EH (cell line): ENCODE measurements around the gene SPATA6.

ENCODE experiments used
- DNase-seq: peaks from one replicate; pipeline ENCODE4 v3.0.0-alpha.2; 2015; ENCODE audit warnings: low read depth

SPATA6 gene

DNA sequence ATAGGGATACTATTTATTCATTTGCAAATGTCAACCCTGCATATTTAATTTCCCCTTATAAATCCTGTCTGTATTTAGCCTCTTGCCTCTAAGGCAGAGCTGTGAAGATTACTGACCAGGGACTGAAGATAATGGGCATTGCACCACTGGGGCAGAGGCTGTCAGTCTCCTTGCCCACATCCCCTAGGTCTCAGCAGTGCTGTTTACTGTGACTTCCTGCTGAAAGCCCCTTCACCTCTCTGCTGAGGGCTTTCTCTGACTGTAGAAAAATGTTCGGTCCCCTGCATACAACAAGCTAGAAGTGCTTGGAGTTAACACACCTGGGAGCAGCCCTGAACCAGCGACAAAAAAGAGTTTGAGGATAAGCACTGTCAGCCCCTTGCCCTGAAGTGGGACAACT is 220.7 kb downstream of the SPATA6 start:
- DNase-seq, result no peak

DNA sequence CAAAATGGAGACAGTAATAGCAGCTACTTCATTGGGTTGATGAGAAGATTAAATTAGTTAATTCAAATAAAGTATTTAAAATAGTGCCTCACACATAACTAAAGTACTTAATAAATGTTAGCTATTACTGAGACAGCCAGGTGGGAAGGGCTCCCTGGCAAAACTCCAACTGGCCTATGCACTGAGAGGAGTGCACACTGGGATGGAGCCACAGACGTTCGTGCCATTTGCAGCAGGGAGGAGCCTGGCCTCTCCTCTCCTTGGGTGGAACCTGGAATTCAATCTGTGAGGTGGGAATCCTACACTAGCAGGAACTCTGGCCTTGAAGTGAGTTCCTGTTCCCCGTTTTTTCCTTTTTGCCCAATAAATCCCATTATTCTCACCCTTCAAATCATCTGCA is 221.4 kb downstream of the SPATA6 start:
- no peak for DNase-seq

DNA sequence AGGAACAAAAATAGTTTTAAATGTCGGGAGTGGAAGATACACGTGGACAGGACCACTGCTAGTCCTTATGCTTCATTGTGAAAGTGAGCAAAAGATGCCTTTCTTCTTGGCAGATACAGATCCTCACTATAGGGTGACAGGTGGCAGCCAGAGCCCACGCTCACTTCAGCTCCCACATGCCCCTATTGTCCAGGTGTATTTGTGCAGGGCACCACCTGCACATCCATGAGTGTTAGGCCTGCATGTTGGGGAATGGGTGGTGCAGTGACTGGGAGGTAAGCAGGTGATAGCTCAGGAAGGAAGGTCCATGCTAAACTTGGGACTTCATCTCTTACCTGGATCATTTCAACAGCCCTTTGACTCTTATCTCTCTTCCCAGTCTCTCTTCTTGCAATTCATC is 222.1 kb downstream of the SPATA6 start:
- no peak for DNase-seq

DNA sequence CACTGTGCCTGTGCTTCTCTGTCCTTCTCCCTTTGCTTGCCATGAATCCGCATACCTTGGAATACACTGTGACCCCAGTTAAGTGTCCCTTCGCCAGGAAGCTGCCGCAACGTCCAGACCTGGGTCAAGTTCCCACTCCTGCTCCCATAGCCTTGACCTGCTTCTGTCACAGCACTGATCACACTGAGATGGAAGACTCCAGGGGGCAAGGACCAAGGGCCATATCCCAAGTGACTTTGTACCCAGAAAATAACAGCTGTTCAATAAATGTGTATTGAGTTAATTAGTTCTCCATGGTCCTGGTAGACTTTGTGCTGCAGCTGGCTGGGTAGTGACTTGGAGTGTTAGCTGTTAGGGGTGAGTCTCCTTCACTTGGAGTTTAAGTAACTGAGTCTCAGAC is 223.6 kb downstream of the SPATA6 start:
- DNase-seq, result no peak

DNA sequence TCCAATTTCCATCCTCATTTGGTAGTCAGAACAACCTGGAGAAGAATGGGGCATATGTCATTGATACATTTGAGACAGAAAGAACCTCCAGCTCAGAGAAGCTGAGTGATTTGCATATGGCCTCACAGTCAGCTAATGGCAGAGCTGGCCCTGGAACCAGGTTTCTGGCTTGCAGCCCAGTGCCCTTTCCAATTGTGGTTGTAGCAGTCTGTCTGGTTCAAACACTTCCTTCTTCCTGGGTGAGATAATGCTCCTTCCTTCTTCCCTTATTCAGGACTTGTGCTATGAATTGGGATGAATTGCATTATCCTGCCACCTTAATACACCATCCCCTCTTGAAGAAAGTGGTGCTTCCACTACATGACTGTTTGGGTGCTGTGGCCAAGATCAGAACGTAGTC is 225.3 kb downstream of the SPATA6 start:
- DNase-seq, result no peak
